ENCODE measurements around the gene ANKRD60.

The ANKRD60 gene

GRCh38 chr20:58228484-58229197 is at the start of gene ANKRD60:
ANKRD60 (minus strand) TSS chr20:58228653; CDS start chr20:58228653, 0 bp downstream.
- DNase-seq (ENCODE audit: low read depth), result no peak
- peak within 1 kb of the TSS; percentile 39 for H3K4me3 ChIP-seq (ENCODE audit: low read length)
- TF ChIP-seq, protein P1, sequence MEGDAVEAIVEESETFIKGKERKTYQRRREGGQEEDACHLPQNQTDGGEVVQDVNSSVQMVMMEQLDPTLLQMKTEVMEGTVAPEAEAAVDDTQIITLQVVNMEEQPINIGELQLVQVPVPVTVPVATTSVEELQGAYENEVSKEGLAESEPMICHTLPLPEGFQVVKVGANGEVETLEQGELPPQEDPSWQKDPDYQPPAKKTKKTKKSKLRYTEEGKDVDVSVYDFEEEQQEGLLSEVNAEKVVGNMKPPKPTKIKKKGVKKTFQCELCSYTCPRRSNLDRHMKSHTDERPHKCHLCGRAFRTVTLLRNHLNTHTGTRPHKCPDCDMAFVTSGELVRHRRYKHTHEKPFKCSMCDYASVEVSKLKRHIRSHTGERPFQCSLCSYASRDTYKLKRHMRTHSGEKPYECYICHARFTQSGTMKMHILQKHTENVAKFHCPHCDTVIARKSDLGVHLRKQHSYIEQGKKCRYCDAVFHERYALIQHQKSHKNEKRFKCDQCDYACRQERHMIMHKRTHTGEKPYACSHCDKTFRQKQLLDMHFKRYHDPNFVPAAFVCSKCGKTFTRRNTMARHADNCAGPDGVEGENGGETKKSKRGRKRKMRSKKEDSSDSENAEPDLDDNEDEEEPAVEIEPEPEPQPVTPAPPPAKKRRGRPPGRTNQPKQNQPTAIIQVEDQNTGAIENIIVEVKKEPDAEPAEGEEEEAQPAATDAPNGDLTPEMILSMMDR (conservative IDR thresholded peaks at IDR 0.05; ENCODE audit: low read depth, low read length), result no peak

DNA sequence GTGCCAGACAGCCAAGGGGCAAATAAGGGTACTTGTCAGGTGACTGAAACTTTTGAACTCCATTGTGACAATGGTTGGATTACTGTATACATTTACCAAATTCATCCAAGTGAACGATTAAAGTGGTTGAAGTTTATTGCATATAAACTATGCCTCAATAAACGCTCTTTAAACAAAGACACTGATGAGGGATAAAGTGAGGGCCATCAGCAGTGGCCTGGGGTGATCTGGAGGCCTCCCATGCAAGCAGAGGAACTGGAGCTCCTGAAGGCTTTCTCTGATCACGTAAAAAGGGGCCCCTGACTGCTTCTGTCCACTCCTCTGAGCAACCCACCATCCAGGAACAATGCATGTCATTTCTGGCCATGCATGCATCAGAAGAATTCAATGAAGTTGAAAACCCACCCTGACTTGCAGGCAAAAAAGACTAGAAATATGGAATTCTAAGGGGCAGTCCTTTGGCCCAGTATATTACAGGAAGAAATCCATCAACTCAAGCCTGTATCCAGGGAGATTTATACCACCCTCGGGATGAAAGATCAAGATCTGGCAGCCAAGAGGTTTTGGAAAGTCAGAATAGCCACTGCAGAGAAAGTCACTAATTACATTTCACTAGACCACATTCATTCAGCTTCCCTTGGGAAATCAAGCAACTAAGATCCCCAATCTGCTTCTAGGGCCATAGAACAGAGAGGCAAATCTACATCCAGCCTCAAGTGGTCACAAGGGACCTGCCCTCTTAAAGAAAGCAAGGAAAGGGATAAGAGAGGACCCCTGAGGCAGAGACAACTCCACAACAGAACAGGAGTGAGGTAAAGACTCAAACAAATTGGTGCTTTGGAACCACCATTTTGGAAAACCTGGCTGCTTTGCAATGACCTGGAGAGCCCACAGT is 49.4 kb upstream of the ANKRD60 start:
- TF ChIP-seq, protein P1 (conservative IDR thresholded peaks at IDR 0.05; ENCODE audit: low read depth, low read length), result no peak
- DNase-seq (ENCODE audit: low read depth), result no peak
- H3K4me3 ChIP-seq (ENCODE audit: low read length), result no peak overlapping the region

DNA sequence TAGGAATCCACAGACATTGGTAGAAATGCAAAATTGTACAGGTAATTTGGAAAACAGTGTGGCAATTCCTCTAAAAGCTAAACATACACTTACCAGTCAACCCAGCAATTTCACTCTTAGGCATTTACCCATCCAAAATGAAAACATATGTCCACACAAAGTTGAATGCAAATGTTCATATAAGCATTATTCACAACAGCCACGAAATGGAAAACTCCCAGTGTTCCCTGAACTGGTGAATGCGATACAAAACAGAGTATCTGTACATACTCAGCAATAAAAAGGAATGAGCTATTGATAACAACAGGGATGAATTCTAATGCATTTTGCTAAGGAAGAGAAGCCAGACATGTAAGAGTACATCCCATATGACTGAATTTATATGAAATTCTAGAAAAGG is 48.7 kb upstream of the ANKRD60 start:
- H3K4me3 ChIP-seq (ENCODE audit: low read length), result no peak overlapping the region
- no peak for DNase-seq (ENCODE audit: low read depth)
- TF ChIP-seq, protein P1 (conservative IDR thresholded peaks at IDR 0.05; ENCODE audit: low read depth, low read length), result no peak

DNA sequence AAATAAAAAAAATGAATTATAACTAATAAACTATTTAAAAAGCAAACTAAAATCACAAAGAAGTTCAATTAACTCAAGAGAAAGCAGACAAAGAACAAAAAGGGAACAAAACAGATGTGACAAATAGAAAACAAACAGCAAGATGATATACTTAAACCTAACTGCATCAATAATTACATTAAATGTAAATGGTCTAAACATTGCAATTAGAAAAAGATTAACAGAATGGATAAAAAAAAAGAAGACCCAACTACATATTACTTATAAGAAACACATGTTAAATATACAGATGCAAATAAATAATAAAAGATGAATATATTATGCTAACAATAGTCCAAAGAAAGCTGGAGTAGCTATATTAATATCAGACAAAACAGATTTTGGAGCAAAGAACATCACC is 45.9 kb upstream of the ANKRD60 start:
- no peak overlapping the region for H3K4me3 ChIP-seq (ENCODE audit: low read length)
- TF ChIP-seq, protein P1 (conservative IDR thresholded peaks at IDR 0.05; ENCODE audit: low read depth, low read length), result no peak
- DNase-seq (ENCODE audit: low read depth), result no peak

- TF ChIP-seq, protein P1 (conservative IDR thresholded peaks at IDR 0.05; ENCODE audit: low read depth, low read length), result no peak
- no peak for DNase-seq (ENCODE audit: low read depth)
- no peak overlapping the region for H3K4me3 ChIP-seq (ENCODE audit: low read length)
These were observed 43.3 kb upstream of the ANKRD60 start for GRCh38 chr20:58271606-58272351.

GRCh38 chr20:58268936-58269619 is 40.6 kb upstream of the ANKRD60 start:
- no peak for DNase-seq (ENCODE audit: low read depth)
- H3K4me3 ChIP-seq (ENCODE audit: low read length), result no peak overlapping the region
- TF ChIP-seq, protein P1 (conservative IDR thresholded peaks at IDR 0.05; ENCODE audit: low read depth, low read length), result no peak

All from retinal pigment epithelial cell (primary cell).